Liver (tissue), 9 donors: ENCODE results near the gene ENPP7. TPM values are rescaled to one million over a fixed set of nuclear protein-coding genes. Genes with fewer than 3 reads are reported as not detected.

Experiments used
- DNase-seq: peaks from one replicate; pipeline ENCODE4 v3.0.0-alpha.2; 2017; ENCODE audit warnings: low spot score
- H3K27ac ChIP-seq, 2 donors: one replicate each; pipeline ENCODE4 v1.7.0; 2013; ENCODE audit warnings: inconsistent platforms in 2 of 2, low read length in 2 of 2, control low read depth in 1 of 2, low read depth in 1 of 2, mild to moderate bottlenecking in 1 of 2
- H3K27me3 ChIP-seq, 4 donors: one replicate each; pipeline versions ENCODE4 v1.6.1 to v1.7.0; 2013; ENCODE audit warnings: low read length in 3 of 4, inconsistent platforms in 1 of 4, mild to moderate bottlenecking in 1 of 4, moderate library complexity in 1 of 4; ENCODE audit not compliant: control insufficient read depth in 4 of 4, insufficient read depth in 4 of 4
- H3K36me3 ChIP-seq, 4 donors: one replicate each; pipeline versions ENCODE4 v1.6.1 to v1.7.0; 2013; ENCODE audit warnings: low read length in 3 of 4, mild to moderate bottlenecking in 3 of 4, low read depth in 1 of 4, moderate library complexity in 1 of 4; ENCODE audit not compliant: control insufficient read depth in 4 of 4, insufficient read depth in 3 of 4
- H3K4me1 ChIP-seq, 4 donors: one replicate each; pipeline versions ENCODE4 v1.6.1 to v1.7.0; 2013; ENCODE audit warnings: low read length in 3 of 4, mild to moderate bottlenecking in 3 of 4, moderate library complexity in 1 of 4; ENCODE audit not compliant: control insufficient read depth in 4 of 4, insufficient read depth in 4 of 4
- H3K4me3 ChIP-seq, 3 donors: one replicate each; pipeline versions ENCODE4 v1.6.1 to v1.7.0; 2013; ENCODE audit warnings: low read length in 3 of 3, control low read depth in 1 of 3, low read depth in 1 of 3, mild to moderate bottlenecking in 1 of 3
- H3K9ac ChIP-seq, 2 donors: one replicate each; pipeline ENCODE4 v1.7.0; 2013; ENCODE audit warnings: low read length in 2 of 2, mild to moderate bottlenecking in 2 of 2, moderate library complexity in 2 of 2, control low read depth in 1 of 2, low read depth in 1 of 2
- H3K9me3 ChIP-seq, 4 donors: one replicate each; pipeline versions ENCODE4 v1.6.1 to v1.7.0; 2013; ENCODE audit warnings: low read length in 3 of 4; ENCODE audit not compliant: control insufficient read depth in 4 of 4
- EGR1 ChIP-seq, 2 donors: IDR thresholded peaks; 2 replicates each; pipeline ENCODE4 v1.6.1; 2016 to 2018; ENCODE audit warnings: antibody characterized with exemption in 2 of 2, low read depth in 2 of 2
- FOXA1 ChIP-seq: IDR thresholded peaks from 2 replicates; pipeline ENCODE4 v1.6.1; 2016; ENCODE audit warnings: antibody characterized with exemption
- FOXA2 ChIP-seq: IDR thresholded peaks from 2 replicates; pipeline ENCODE4 v1.6.1; 2016; ENCODE audit warnings: antibody characterized with exemption
- GABPA ChIP-seq, 2 donors: IDR thresholded peaks in 1 of 2; conservative IDR thresholded peaks in 1 of 2; 2 replicates each; pipeline ENCODE4 v1.6.1; 2016; ENCODE audit warnings: antibody characterized with exemption in 2 of 2, mild to moderate bottlenecking in 1 of 2, moderate library complexity in 1 of 2
- HNF4A ChIP-seq, 2 donors: conservative IDR thresholded peaks; 2 replicates each; pipeline ENCODE4 v1.6.1; 2016; ENCODE audit warnings: antibody characterized with exemption in 2 of 2, mild to moderate bottlenecking in 2 of 2
- JUND ChIP-seq, 2 donors: IDR thresholded peaks; 2 replicates each; pipeline ENCODE4 v1.6.1; 2016; ENCODE audit warnings: antibody characterized with exemption in 2 of 2
- MAX ChIP-seq: IDR thresholded peaks from 2 replicates; pipeline ENCODE4 v1.6.1; 2016; ENCODE audit warnings: antibody characterized with exemption
- NR2F2 ChIP-seq: IDR thresholded peaks from 2 replicates; pipeline ENCODE4 v1.6.1; 2016; ENCODE audit warnings: antibody characterized with exemption
- RAD21 ChIP-seq, 2 donors: IDR thresholded peaks; 2 replicates each; pipeline ENCODE4 v1.6.1; 2016; ENCODE audit warnings: antibody characterized with exemption in 2 of 2, mild to moderate bottlenecking in 2 of 2
- REST ChIP-seq: IDR thresholded peaks from 2 replicates; pipeline ENCODE4 v1.6.1; 2016; ENCODE audit warnings: antibody characterized with exemption, mild to moderate bottlenecking
- SP1 ChIP-seq: IDR thresholded peaks from 2 replicates; pipeline ENCODE4 v1.6.1; 2018; ENCODE audit warnings: antibody characterized with exemption, mild to moderate bottlenecking
- TAF1 ChIP-seq: conservative IDR thresholded peaks from 2 replicates; pipeline ENCODE4 v1.6.1; 2016; ENCODE audit warnings: antibody characterized with exemption, mild to moderate bottlenecking
- YY1 ChIP-seq: IDR thresholded peaks from 2 replicates; pipeline ENCODE4 v1.6.1; 2016; ENCODE audit warnings: antibody characterized with exemption, mild to moderate bottlenecking
- ZBTB33 ChIP-seq: IDR thresholded peaks from 2 replicates; pipeline ENCODE4 v1.6.1; 2016; ENCODE audit warnings: antibody characterized with exemption
- WGBS: extraction: QIAGEN DNeasy Blood & Tissue Kit; methylation state at CpG from one replicate; pipeline ENCODE4 v1.1.7; 2013; 5-methylcytosine and 5-hydroxymethylcytosine counted together
- polyA plus RNA-seq, 2 donors: library from polyadenylated mRNA; stranded (reverse) in 1 of 2; unstranded in 1 of 2; fragments of 200-250 nt in 1 of 2; fragments of >200 nt in 1 of 2; fragmentation: Nextera tagmentation in 1 of 2; extraction: Ambion mirVana in 1 of 2; gene quantifications; one replicate each; pipeline versions ENCODE4 v1.2.1 to v1.2.3, GENCODE V29; 2013 to 2015
- total RNA-seq, 2 donors: library from RNA; depleted of rRNA; stranded (reverse); fragments of >200 nt; gene quantifications; one replicate each; pipeline ENCODE4 v1.2.3, GENCODE V29; 2014
- TF ChIP-seq, protein P1 (sequence below): IDR thresholded peaks from 2 replicates; pipeline ENCODE4 v1.6.1; 2016; ENCODE audit warnings: antibody characterized with exemption
- TF ChIP-seq, protein P2 (sequence below): fragments of 150-350 bp; IDR thresholded peaks from 2 replicates; pipeline ENCODE4 v1.5.1; 2017; ENCODE audit warnings: improper control_type of control experiment, low read depth, low read length; ENCODE audit not compliant: missing input control
- donor health status: healthy.
- donor health status: healthy.
- donor health status: healthy.
- donor health status: healthy.
- donor health status: healthy.

The ENPP7 gene
- total and polyA plus RNA-seq, 4 donors = 1.7 to 12.0 (median 3.9) TPM

- H3K9me3 ChIP-seq = no peaks in the 10 kb centered on the region
- no peaks in the 10 kb centered on the region for H3K36me3 ChIP-seq
- peak overlapping the region in 1 of 2 donors; percentile 0 for H3K9ac ChIP-seq
- TF ChIP-seq TAF1 (no peak), MAX (no peak), EGR1 (IDR thresholded peaks at IDR 0.05; ENCODE audit: low read depth in 2 of 2) (no peak), ZBTB33 (no peak), REST (no peak), JUND (IDR thresholded peaks at IDR 0.05) (no peak), GABPA (IDR thresholded peaks at IDR 0.05 in 1 of 2, conservative IDR thresholded peaks at IDR 0.05 in 1 of 2) (no peak), SP1 (no peak), HNF4A (conservative IDR thresholded peaks at IDR 0.05) (no peak), FOXA1 (no peak), YY1 (no peak)
- TF ChIP-seq, protein P1, sequence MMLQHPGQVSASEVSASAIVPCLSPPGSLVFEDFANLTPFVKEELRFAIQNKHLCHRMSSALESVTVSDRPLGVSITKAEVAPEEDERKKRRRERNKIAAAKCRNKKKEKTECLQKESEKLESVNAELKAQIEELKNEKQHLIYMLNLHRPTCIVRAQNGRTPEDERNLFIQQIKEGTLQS = no peak
- H3K27ac ChIP-seq = peak overlapping the region; percentile 38 to 77
- peaks cover 9 to 29% (median 19%) of the 10 kb centered on the region in 4 donors for H3K4me1 ChIP-seq
- DNase-seq = no peak
- H3K4me3 ChIP-seq = peak overlapping the region; percentile 1 to 56 (median 39)
- WGBS = 94% methylated on average over 9 of the region's 9 CpGs
- no peaks in the 10 kb centered on the region for H3K27me3 ChIP-seq
These were observed 2.9 kb downstream of the ENPP7 start for GRCh38 chr17:79733692-79734070.

- 98% methylated on average over 32 of the region's 32 CpGs for WGBS
- no peaks in the 10 kb centered on the region for H3K27me3 ChIP-seq
- H3K27ac ChIP-seq = no peak overlapping the region
- H3K4me3 ChIP-seq = no peak overlapping the region
- H3K9ac ChIP-seq = no peak overlapping the region
- H3K9me3 ChIP-seq = no peaks in the 10 kb centered on the region
- H3K4me1 ChIP-seq = peaks cover 9 to 28% (median 17%) of the 10 kb centered on the region in 4 donors
- no peak for DNase-seq
- H3K36me3 ChIP-seq = no peaks in the 10 kb centered on the region
- TF ChIP-seq TAF1 = no peak
- TF ChIP-seq JUND (IDR thresholded peaks at IDR 0.05) = no peak
- no peak for TF ChIP-seq REST
- no peak for TF ChIP-seq YY1
- TF ChIP-seq ZBTB33 = no peak
- TF ChIP-seq, protein P2, sequence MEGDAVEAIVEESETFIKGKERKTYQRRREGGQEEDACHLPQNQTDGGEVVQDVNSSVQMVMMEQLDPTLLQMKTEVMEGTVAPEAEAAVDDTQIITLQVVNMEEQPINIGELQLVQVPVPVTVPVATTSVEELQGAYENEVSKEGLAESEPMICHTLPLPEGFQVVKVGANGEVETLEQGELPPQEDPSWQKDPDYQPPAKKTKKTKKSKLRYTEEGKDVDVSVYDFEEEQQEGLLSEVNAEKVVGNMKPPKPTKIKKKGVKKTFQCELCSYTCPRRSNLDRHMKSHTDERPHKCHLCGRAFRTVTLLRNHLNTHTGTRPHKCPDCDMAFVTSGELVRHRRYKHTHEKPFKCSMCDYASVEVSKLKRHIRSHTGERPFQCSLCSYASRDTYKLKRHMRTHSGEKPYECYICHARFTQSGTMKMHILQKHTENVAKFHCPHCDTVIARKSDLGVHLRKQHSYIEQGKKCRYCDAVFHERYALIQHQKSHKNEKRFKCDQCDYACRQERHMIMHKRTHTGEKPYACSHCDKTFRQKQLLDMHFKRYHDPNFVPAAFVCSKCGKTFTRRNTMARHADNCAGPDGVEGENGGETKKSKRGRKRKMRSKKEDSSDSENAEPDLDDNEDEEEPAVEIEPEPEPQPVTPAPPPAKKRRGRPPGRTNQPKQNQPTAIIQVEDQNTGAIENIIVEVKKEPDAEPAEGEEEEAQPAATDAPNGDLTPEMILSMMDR = no peak
- TF ChIP-seq, protein P1 = no peak
- no peak for TF ChIP-seq NR2F2
- no peak for TF ChIP-seq HNF4A (conservative IDR thresholded peaks at IDR 0.05)
- TF ChIP-seq FOXA2 = no peak
- TF ChIP-seq FOXA1 = no peak
- TF ChIP-seq GABPA (IDR thresholded peaks at IDR 0.05 in 1 of 2, conservative IDR thresholded peaks at IDR 0.05 in 1 of 2) = no peak
- TF ChIP-seq SP1 = no peak
- TF ChIP-seq EGR1 (IDR thresholded peaks at IDR 0.05; ENCODE audit: low read depth in 2 of 2) = no peak
- TF ChIP-seq RAD21 (IDR thresholded peaks at IDR 0.05) = no peak
- TF ChIP-seq MAX = no peak
These were observed 4.4 kb downstream of the ENPP7 start for GRCh38 chr17:79735096-79735495.
